Cardiac fibroblast (primary cell): Measurements from ENCODE around the gene BAG5.

Experiments used
- DNase-seq, 2 donors: peaks; one replicate each; pipeline versions ENCODE4 v3.0.0 to v3.0.0-alpha.2; 2010; ENCODE audit warnings: low read depth in 2 of 2
- H3K4me3 ChIP-seq, 2 donors: replicated peaks in 1 of 2; 1 replicate in 1 of 2; 2 replicates in 1 of 2; pipeline ENCODE4 v1.5.1; 2011; ENCODE audit warnings: low read depth in 2 of 2, low read length in 2 of 2, mild to moderate bottlenecking in 2 of 2, moderate library complexity in 1 of 2
- CTCF ChIP-seq: IDR thresholded peaks from one replicate; pipeline ENCODE4 v1.5.1; 2011; ENCODE audit warnings: low read depth, mild to moderate bottlenecking, low read length, inconsistent platforms

The BAG5 gene

GRCh38 chr14:103597623-103598377 is 35.3 kb upstream of the BAG5 start:
- no peak overlapping the region for H3K4me3 ChIP-seq
- DNase-seq: peak; percentile 78 to 86
- TF ChIP-seq CTCF: no peak

- no peak overlapping the region for H3K4me3 ChIP-seq
- DNase-seq: peak; percentile 65 to 85
- TF ChIP-seq CTCF: no peak
Observed at GRCh38 chr14:103594265-103594664, 31.8 kb upstream of the BAG5 start.

- DNase-seq: no peak
- TF ChIP-seq CTCF: no peak
- H3K4me3 ChIP-seq: no peak overlapping the region
Observed at GRCh38 chr14:103593577-103593976, 31.1 kb upstream of the BAG5 start.

GRCh38 chr14:103584326-103584915 is 22.0 kb upstream of the BAG5 start:
- H3K4me3 ChIP-seq: no peak overlapping the region
- no peak for DNase-seq
- TF ChIP-seq CTCF: no peak

- no peak for TF ChIP-seq CTCF
- H3K4me3 ChIP-seq: no peak overlapping the region
- DNase-seq: no peak
Observed at GRCh38 chr14:103581954-103582703, 19.7 kb upstream of the BAG5 start.

GRCh38 chr14:103581206-103581605 is 18.7 kb upstream of the BAG5 start:
- no peak for DNase-seq
- TF ChIP-seq CTCF: no peak
- H3K4me3 ChIP-seq: no peak overlapping the region
